GM13976 (cell line): ENCODE measurements around the gene NRM.
A peak's percentile ranks its signal among the peaks of the same experiment; 100 is the strongest.

Source experiments
- DNase-seq: peaks from one replicate; pipeline ENCODE4 v3.0.0; 2012; ENCODE audit warnings: low spot score
- in situ Hi-C: fragments of 300-500 bp; cut with MboI; formaldehyde crosslinking; loops from one replicate; pipeline ENCODE4 v1.12.0; 2022; ENCODE audit warnings: low sequenced_read_pairs, mixed read lengths, inconsistent platforms; ENCODE audit not compliant: unreplicated experiment
- TF ChIP-seq, protein P1 (sequence below): IDR thresholded peaks from 2 replicates; pipeline ENCODE4 v1.5.1; 2012; ENCODE audit warnings: borderline replicate concordance, mild to moderate bottlenecking; ENCODE audit not compliant: insufficient read depth; ENCODE audit errors: extremely low read depth, missing control alignments, control extremely low read depth

Gene NRM

GRCh38 chr6:30691208-30691847 is 544 bp upstream of the NRM start:
- TF ChIP-seq, protein P1, sequence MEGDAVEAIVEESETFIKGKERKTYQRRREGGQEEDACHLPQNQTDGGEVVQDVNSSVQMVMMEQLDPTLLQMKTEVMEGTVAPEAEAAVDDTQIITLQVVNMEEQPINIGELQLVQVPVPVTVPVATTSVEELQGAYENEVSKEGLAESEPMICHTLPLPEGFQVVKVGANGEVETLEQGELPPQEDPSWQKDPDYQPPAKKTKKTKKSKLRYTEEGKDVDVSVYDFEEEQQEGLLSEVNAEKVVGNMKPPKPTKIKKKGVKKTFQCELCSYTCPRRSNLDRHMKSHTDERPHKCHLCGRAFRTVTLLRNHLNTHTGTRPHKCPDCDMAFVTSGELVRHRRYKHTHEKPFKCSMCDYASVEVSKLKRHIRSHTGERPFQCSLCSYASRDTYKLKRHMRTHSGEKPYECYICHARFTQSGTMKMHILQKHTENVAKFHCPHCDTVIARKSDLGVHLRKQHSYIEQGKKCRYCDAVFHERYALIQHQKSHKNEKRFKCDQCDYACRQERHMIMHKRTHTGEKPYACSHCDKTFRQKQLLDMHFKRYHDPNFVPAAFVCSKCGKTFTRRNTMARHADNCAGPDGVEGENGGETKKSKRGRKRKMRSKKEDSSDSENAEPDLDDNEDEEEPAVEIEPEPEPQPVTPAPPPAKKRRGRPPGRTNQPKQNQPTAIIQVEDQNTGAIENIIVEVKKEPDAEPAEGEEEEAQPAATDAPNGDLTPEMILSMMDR, result no peak
- in situ Hi-C loops, result no loop called here
- DNase-seq, result no peak

DNA sequence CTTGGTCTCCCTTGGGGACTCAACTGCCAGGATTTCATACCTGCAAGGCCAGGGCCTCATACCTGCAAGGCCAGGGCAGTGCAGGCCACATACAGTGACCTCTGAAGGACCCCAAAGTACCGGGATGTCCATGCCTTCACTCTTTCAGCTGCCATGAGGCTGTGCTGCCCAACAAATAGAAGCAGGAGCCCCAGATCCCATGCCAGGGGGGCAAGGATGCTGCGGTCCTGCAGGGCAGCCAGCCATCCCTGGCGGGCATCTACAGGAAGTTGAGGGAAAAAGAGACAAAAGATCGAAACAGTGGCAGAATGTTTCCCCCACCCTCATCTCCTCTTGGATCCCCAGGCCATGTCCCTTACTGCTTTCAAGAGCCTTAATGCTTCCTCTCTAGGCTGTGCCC is 799 bp downstream of the NRM start:
- in situ Hi-C loops, result no loop called here
- TF ChIP-seq, protein P1, result no peak
- DNase-seq, result no peak

- DNase-seq, result no peak
- TF ChIP-seq, protein P1, result no peak
- in situ Hi-C loops, result no loop called here
Observed at GRCh38 chr6:30689022-30689865, 1.5 kb downstream of the NRM start.

DNA sequence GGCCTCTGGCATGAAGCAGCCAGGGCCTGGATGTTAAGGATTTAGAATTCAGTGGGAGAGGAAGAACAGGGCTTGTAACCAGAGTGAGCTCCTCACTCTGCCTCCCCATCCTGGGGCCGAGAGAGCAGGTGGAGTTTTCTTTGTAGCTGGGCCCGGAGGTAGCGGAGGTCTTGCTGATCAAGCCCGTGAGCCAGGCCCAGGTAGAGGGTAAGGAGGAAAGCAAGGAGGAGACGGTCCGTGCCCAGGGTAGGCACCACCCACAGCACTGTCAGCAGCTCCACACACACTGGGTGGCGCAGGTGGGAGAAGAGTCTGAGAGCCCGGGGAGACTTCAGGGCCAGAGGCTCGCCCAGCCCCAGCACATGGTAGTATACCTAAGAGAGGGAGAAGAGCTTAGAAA is 2.2 kb downstream of the NRM start:
- in situ Hi-C loops, result no loop called here
- no peak for DNase-seq
- TF ChIP-seq, protein P1, result no peak

- in situ Hi-C loops, result no loop called here
- TF ChIP-seq, protein P1, result no peak
- DNase-seq, result no peak
Observed at GRCh38 chr6:30687659-30688431, 2.9 kb downstream of the NRM start.

DNA sequence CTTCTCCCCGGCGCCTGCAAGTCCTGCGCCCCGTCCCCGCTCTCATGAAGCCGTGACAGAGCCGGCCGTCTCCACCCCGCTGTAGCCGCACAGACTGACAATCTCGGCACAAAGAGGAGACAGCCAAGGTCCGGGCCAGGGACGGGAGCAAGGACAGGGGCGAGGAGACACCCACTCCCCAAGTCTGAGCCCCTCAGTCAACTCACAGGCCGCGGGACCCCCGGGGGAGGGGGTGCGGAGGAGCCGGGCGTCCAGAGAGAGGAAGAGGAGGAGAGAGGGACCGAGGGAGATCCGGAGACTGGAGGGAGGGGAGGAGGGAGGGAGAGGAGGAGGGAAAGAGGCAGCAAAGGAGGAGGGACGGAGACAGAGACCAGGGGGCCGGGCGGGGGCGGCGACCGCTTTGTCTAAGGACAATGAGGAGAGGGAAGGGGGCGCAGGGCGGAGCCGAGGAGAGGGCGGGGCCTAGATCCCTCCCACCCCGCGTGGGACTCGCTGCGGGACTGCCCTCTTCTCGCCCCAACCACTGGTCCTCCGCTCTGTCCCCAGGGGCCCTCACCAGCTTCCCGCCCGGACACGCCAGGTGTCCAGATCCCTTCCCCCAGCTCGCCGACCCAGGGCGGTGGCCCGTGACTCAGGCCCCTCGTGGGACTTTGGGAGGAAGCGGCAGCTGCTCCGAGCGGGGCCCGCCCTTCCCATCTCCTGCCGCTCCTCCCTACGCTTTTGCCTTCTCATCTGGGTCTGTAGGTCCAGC is 3.7 kb downstream of the NRM start:
- peak; percentile 90 for DNase-seq
- in situ Hi-C loops, result no loop called here
- TF ChIP-seq, protein P1, result no peak
